HepG2 (cell line): ENCODE measurements around the gene ZNF765. TPM values are rescaled to one million over a fixed set of nuclear protein-coding genes. Genes with fewer than 3 reads are reported as not detected.
"Not testable (repeated sequence)": the region's sequence is repeated elsewhere in the genome, so short reads cannot be mapped to it uniquely, and the experiment has no call there.

Experiments
- CEBPG ChIP-seq: IDR thresholded peaks from 2 replicates; pipeline ENCODE4 v1.6.1; 2016
- KAT7 ChIP-seq: IDR thresholded peaks from 2 replicates; pipeline ENCODE4 v1.6.1; 2018; ENCODE audit warnings: borderline replicate concordance, missing compliant biosample characterization
- KAT8 ChIP-seq: IDR thresholded peaks from 2 replicates; pipeline ENCODE4 v1.6.1; 2016; ENCODE audit warnings: missing genetic modification reagents, missing compliant biosample characterization
- LCORL ChIP-seq, 2 experiments: fragments of 450-650 bp in 1 of 2; sonication (generic) in 1 of 2; formaldehyde crosslinking in 1 of 2; IDR thresholded peaks; 2 replicates each; pipeline versions ENCODE4 v1.5.0 to v1.6.1; 2017 to 2020; ENCODE audit warnings: antibody characterized with exemption in 1 of 2, missing genetic modification reagents in 1 of 2
- SOX13 ChIP-seq, 3 experiments: fragments of 450-650 bp in 1 of 3; sonication (generic) in 1 of 3; formaldehyde crosslinking in 1 of 3; IDR thresholded peaks in 2 of 3; conservative IDR thresholded peaks in 1 of 3; 2 replicates each; pipeline versions ENCODE4 v1.5.0 to v1.6.1; 2016 to 2020; ENCODE audit warnings: antibody characterized with exemption in 1 of 3, mild to moderate bottlenecking in 1 of 3, missing compliant biosample characterization in 1 of 3, missing genetic modification reagents in 1 of 3, moderate library complexity in 1 of 3
- ZNF644 ChIP-seq: IDR thresholded peaks from 2 replicates; pipeline ENCODE4 v1.6.1; 2016; ENCODE audit warnings: low read depth
- polyA plus RNA-seq, 8 experiments: library from polyadenylated mRNA; depleted of rRNA in 3 of 8; stranded (reverse) in 7 of 8; unstranded in 1 of 8; fragments of >200 nt; fragmentation: Illumina TruSeq in 4 of 8; extraction: Trizol in 4 of 8; gene quantifications; 2 replicates each; pipeline versions ENCODE4 v1.2.1 to v1.2.3, GENCODE V29; 2011 to 2016; ENCODE audit warnings: low read depth in 4 of 8, missing spikeins in 1 of 8, mixed read lengths in 1 of 8; ENCODE audit not compliant: insufficient read depth in 1 of 8
- total RNA-seq, 5 experiments: library from RNA; depleted of rRNA; stranded (reverse); fragments of >200 nt; fragmentation: Illumina TruSeq; extraction: Trizol; gene quantifications; 2 replicates each; pipeline ENCODE4 v1.2.3, GENCODE V29; 2016; ENCODE audit warnings: low read depth in 1 of 5
- TF ChIP-seq, protein P1 (sequence below): sonication (generic); formaldehyde crosslinking; IDR thresholded peaks from 2 replicates; pipeline ENCODE4 v1.5.1; 2020; ENCODE audit warnings: mild to moderate bottlenecking, moderate library complexity, missing genetic modification reagents
- TF ChIP-seq, protein P2 (sequence below): sonication (generic); formaldehyde crosslinking; IDR thresholded peaks from 2 replicates; pipeline ENCODE4 v1.5.1; 2020; ENCODE audit warnings: mild to moderate bottlenecking, missing genetic modification reagents, borderline replicate concordance

ZNF765 gene
- total and polyA plus RNA-seq, 2 of the 13 experiments (the other 11 are each of a cell fraction or from before 2014, with no cell fraction given), result 5.0 to 14.5 TPM

DNA sequence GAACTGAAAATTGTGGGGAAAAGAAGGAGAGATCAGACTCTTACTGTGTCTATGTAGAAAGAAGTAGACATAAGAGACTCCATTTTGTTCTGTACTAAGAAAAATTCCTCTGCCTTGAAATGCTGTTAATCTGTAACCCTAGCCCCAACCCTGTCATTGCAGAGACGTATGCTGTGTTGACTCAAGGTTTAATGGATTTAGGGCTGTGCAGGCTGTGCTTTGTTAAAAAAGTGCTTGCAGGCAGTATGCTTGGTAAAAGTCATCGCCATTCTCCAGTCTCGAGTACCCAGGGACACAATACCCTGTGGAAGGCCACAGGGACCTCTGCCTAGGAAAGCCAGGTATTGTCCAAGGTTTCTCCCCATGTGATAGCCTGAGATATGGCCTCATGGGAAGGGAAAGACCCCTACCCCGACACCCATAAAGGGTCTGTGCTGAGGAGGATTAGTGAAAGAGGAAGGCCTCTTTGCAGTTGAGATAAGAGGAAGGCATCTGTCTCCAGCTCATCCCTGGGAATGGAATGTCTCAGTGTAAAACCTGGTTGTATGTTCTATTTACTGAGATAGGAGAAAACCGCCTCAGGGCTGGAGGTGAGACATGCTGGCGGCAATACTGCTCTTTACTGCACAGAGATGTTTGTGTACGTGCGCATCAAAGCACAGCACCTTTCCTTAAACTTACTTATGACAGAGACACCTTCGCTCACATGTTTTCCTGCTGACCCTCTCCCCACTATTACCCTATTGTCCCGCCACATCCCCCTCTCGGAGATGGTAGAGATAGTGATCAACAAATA, 25.8 kb downstream of the ZNF765 start (continued):
- TF ChIP-seq, protein P1, sequence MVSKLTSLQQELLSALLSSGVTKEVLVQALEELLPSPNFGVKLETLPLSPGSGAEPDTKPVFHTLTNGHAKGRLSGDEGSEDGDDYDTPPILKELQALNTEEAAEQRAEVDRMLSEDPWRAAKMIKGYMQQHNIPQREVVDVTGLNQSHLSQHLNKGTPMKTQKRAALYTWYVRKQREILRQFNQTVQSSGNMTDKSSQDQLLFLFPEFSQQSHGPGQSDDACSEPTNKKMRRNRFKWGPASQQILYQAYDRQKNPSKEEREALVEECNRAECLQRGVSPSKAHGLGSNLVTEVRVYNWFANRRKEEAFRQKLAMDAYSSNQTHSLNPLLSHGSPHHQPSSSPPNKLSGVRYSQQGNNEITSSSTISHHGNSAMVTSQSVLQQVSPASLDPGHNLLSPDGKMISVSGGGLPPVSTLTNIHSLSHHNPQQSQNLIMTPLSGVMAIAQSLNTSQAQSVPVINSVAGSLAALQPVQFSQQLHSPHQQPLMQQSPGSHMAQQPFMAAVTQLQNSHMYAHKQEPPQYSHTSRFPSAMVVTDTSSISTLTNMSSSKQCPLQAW (CRISPR knock-in tag), result peak; percentile 80; the same call in 1 of the 2 replicates
- 0 out of 2 replicates have a peak, but pooled peaks have one; percentile 6 for TF ChIP-seq CEBPG (CRISPR knock-in tag)
- TF ChIP-seq, protein P2, sequence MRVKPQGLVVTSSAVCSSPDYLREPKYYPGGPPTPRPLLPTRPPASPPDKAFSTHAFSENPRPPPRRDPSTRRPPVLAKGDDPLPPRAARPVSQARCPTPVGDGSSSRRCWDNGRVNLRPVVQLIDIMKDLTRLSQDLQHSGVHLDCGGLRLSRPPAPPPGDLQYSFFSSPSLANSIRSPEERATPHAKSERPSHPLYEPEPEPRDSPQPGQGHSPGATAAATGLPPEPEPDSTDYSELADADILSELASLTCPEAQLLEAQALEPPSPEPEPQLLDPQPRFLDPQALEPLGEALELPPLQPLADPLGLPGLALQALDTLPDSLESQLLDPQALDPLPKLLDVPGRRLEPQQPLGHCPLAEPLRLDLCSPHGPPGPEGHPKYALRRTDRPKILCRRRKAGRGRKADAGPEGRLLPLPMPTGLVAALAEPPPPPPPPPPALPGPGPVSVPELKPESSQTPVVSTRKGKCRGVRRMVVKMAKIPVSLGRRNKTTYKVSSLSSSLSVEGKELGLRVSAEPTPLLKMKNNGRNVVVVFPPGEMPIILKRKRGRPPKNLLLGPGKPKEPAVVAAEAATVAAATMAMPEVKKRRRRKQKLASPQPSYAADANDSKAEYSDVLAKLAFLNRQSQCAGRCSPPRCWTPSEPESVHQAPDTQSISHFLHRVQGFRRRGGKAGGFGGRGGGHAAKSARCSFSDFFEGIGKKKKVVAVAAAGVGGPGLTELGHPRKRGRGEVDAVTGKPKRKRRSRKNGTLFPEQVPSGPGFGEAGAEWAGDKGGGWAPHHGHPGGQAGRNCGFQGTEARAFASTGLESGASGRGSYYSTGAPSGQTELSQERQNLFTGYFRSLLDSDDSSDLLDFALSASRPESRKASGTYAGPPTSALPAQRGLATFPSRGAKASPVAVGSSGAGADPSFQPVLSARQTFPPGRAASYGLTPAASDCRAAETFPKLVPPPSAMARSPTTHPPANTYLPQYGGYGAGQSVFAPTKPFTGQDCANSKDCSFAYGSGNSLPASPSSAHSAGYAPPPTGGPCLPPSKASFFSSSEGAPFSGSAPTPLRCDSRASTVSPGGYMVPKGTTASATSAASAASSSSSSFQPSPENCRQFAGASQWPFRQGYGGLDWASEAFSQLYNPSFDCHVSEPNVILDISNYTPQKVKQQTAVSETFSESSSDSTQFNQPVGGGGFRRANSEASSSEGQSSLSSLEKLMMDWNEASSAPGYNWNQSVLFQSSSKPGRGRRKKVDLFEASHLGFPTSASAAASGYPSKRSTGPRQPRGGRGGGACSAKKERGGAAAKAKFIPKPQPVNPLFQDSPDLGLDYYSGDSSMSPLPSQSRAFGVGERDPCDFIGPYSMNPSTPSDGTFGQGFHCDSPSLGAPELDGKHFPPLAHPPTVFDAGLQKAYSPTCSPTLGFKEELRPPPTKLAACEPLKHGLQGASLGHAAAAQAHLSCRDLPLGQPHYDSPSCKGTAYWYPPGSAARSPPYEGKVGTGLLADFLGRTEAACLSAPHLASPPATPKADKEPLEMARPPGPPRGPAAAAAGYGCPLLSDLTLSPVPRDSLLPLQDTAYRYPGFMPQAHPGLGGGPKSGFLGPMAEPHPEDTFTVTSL (CRISPR knock-in tag), result peak; percentile 50; the same call in 1 of the 2 replicates
- 0 out of 2 replicates have a peak, but pooled peaks have one; percentile 31 for TF ChIP-seq KAT7 (CRISPR knock-in tag)
- TF ChIP-seq SOX13, LCORL (IDR thresholded peaks at IDR 0.05): not testable (repeated sequence)
- peak in 1 of 2 experiments; percentile 53; a peak in 1 of 4 replicates for TF ChIP-seq SOX13 (CRISPR knock-in tag; conservative IDR thresholded peaks at IDR 0.05 in 1 of 2, IDR thresholded peaks at IDR 0.05 in 1 of 2)
- TF ChIP-seq KAT8, result peak; percentile 32; the same call in 1 of the 2 replicates
- peak; percentile 68 for TF ChIP-seq LCORL (CRISPR knock-in tag; IDR thresholded peaks at IDR 0.05)
- TF ChIP-seq ZNF644, result 0 out of 2 replicates have a peak, but pooled peaks have one; percentile 15
